NCI-H187 treated with DMSO at 0.1 percent for 48 hours (cell line): ENCODE results near the gene CYP26B1.

ENCODE experiments used
- DNase-seq: peaks from one replicate; lab custom pipeline; 2025; lab: John Stamatoyannopoulos, UW

CYP26B1 gene

GRCh38 chr2:72155151-72155550, 7.5 kb upstream of the CYP26B1 start:
- no peak for DNase-seq

- DNase-seq: no peak
Measured at GRCh38 chr2:72154386-72154975, 6.8 kb upstream of the CYP26B1 start.

GRCh38 chr2:72153924-72154323, 6.3 kb upstream of the CYP26B1 start:
- no peak for DNase-seq

GRCh38 chr2:72153026-72153791, 5.5 kb upstream of the CYP26B1 start:
- no peak for DNase-seq

GRCh38 chr2:72150861-72151356, 3.2 kb upstream of the CYP26B1 start:
- no peak for DNase-seq

GRCh38 chr2:72150157-72150860, 2.6 kb upstream of the CYP26B1 start:
- DNase-seq: no peak

- DNase-seq: no peak
Measured at GRCh38 chr2:72149556-72150156, 2.0 kb upstream of the CYP26B1 start.

- DNase-seq: no peak
Measured at GRCh38 chr2:72148837-72149555, 1.3 kb upstream of the CYP26B1 start.

- no peak for DNase-seq
Measured at GRCh38 chr2:72148003-72148836, 558 bp upstream of the CYP26B1 start.

- no peak for DNase-seq
Measured at GRCh38 chr2:72146347-72147302, 1.0 kb downstream of the CYP26B1 start.

GRCh38 chr2:72145658-72146329, 1.9 kb downstream of the CYP26B1 start:
- no peak for DNase-seq

- no peak for DNase-seq
Measured at GRCh38 chr2:72145289-72145657, 2.4 kb downstream of the CYP26B1 start.

- no peak for DNase-seq
Measured at GRCh38 chr2:72144632-72145288, 2.9 kb downstream of the CYP26B1 start.

GRCh38 chr2:72144274-72144631, 3.4 kb downstream of the CYP26B1 start:
- no peak for DNase-seq

GRCh38 chr2:72143441-72144273, 4.0 kb downstream of the CYP26B1 start:
- DNase-seq: no peak

- no peak for DNase-seq
Measured at GRCh38 chr2:72142570-72143440, 4.9 kb downstream of the CYP26B1 start.

- DNase-seq: no peak
Measured at GRCh38 chr2:72141881-72142451, 5.7 kb downstream of the CYP26B1 start.
